Stimulated activated CD4-positive, alpha-beta T cell treated with anti-CD3 and anti-CD28 coated beads, Interleukin-2, amount 100 ng/mL, for 48 hours (primary cell): ENCODE results near the gene RXRA.

Source experiments
- DNase-seq, 2 donors: peaks; one replicate each; pipeline ENCODE4 v3.0.0-alpha.2; 2020

Gene RXRA

DNA sequence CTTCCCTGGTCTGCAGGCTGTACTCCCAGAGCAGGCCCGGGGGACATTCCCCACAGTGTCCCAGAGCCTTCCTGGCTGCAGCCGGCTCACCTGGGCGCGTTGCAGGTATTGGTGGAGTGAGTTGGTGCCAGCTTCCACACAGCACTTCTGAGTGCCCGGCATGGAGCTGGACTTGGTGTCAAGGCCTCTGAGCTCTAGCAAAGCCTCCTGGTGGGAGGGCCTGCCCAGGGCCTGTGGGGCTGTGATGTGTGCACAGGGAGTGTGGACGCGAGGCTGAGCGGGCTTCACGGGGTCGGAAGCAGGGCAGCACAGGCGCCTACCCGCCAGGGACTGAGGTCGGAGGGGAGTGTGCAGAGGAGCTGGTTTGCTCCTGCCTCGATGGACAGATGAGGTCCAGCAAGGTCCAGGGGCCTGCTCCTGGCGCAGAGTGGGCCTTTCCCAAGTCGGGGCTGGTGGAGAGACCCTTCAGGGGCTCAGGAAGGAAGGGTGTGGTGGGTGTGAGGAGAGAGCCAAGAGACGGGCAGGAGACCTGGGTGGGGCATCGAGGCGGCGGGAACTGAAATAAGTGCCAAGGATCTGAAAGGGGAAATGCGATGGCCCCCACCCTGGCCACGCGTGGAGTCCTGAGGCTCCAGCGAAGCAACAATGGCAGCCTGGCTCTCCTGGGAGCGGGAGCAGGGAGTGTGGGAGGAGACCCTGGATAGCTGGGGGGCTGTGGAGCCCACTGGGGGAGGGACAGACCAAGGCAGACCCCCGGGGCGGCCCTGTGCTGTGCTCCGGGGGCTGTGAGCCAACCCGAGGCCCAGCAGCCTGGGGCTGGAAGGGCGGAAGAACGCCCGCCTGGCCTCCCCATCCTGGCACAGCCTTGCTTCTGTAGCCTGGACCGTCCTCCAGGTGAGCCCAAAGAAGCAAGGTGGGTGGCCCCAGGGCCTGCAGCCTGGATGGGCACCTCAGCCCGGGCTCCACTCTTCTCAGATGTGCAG is 78.4 kb downstream of the RXRA start:
- DNase-seq = no peak

- DNase-seq = no peak
These were observed 79.3 kb downstream of the RXRA start for GRCh38 chr9:134405527-134405926.

DNA sequence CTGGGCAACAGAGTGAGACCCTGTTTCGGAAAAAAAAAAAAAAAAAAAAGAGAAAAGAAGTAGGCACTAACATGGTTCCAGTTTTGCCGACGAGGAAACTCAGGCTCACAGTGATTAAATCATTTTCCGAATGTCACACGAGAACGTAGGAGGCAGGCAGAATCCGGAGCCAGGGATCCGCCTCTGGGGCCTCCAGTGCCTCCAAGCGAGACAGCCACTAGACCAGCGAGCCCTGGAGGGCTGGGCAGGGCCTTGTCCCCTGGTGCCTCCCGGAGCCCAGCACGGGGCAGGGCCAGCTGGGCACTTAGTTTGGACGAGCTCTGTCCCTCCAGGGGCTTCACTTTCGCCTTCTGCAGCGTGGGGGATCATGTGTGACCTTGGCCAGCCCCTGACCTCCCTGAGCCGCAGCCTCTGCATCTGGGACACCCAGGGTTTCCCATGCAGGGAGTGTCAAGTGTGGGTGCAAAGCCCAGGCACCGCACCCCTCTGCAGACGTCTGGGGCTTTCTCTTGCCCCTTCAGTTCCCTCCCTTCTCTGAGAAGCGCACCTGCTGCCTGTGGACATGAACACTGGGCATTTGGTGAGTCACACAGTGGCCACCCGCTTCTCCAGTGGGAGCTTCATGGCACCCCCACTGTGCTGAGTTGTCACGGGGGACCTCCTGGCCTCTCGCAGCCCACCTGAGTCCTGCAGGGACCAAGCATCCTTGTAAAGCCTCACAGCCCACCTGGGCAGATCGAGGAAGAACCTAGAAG is 80.3 kb downstream of the RXRA start:
- no peak for DNase-seq

- DNase-seq = peak; percentile 68 to 69
These were observed 81.0 kb downstream of the RXRA start for GRCh38 chr9:134407121-134407779.

GRCh38 chr9:134408389-134408788 is 82.1 kb downstream of the RXRA start:
- DNase-seq = no peak

- DNase-seq = no peak
These were observed 82.9 kb downstream of the RXRA start for GRCh38 chr9:134408939-134409737.

- no peak for DNase-seq
These were observed 84.0 kb downstream of the RXRA start for GRCh38 chr9:134410071-134410834.

DNA sequence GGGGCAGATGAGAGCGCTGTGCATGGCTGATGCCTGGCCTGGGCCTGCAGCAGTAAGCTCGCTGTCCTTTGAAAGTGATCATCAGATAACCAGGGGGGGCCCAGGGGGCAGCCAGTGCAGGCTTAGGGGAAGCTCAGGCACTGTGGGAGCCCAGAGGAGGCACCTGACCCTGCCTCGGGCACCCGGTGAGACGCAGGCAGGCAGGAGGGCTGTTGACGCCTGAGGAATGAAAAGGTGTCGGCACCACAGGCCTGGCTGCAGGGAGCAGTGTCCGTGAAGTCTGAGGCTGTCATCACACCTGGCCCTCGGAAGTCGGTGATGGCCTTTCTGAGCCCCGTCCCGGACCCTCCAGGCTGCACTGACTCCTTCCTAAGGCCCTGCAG is 84.6 kb downstream of the RXRA start:
- DNase-seq = no peak

DNA sequence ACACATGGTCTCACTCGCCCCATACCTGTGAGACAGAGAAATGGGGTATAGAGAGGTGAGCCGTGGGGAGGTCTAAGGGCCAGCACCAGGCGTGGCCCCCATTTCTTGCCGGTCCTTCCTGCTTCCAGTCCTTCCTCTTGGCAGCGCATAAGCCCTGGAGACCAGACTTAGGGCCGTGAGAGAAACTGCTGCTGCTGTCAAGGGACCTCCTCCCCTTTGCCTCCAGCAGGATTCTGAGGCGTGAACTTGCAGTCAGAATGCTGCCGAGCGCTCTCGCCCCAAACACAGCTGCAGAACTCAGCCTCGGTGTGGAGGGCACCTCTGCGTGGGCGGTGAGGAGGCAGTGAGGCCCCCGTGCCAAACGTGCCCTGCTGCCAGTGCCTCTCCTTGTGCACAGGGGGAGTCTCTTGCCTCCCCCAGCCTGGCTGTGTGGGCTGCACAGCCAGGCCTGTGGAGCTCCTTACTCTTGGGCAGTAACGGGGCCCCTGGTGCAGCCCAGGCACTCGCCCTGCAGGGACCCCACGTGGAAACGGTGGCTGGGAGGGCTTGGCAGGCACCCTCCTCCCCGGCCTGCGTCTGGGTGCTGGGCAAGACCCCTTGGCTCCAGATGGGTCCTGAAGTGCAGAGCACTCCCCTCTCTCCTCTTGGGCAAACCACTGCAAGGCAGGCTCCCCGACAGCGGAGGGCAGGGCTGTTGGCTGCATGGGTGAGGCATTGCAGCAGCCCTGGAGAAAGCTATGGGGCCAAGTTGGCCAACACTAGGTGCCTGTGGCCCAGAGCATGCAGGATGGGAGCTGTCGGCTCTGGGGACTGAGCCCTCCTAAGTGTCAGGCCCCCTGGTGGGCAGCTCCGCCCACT is 85.4 kb downstream of the RXRA start:
- DNase-seq = no peak

- no peak for DNase-seq
These were observed 86.0 kb downstream of the RXRA start for GRCh38 chr9:134412298-134412711.

DNA sequence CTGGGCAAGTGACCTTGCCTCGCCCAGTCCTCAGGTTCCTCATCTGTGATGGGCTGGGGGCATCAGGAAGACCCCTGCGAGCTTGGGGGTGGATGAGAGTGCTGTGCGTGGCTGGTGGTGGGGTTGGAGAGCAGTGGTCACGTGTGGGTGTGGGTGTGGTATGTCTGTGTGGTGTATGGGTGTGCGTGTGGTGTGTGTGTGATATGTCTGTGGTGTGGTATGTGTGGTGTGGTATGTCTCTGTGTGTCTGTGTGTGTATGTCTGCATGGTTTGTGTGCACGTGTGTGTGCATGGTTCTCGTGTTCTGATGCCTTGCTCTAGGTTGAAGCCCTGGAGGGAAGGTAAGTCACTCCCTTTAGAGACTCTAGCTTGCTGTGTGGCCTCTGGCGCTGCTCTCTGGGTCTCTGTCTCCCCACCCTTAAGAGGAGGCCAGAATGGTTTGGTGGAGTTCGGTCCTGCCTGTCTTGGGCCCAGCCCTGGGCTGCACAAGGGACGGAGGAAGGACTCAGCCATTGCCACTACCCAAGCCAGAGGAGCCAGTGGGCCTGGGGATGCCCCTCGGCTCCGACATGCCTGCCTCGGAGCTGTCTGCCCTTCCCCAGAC is 87.0 kb downstream of the RXRA start:
- DNase-seq = no peak

DNA sequence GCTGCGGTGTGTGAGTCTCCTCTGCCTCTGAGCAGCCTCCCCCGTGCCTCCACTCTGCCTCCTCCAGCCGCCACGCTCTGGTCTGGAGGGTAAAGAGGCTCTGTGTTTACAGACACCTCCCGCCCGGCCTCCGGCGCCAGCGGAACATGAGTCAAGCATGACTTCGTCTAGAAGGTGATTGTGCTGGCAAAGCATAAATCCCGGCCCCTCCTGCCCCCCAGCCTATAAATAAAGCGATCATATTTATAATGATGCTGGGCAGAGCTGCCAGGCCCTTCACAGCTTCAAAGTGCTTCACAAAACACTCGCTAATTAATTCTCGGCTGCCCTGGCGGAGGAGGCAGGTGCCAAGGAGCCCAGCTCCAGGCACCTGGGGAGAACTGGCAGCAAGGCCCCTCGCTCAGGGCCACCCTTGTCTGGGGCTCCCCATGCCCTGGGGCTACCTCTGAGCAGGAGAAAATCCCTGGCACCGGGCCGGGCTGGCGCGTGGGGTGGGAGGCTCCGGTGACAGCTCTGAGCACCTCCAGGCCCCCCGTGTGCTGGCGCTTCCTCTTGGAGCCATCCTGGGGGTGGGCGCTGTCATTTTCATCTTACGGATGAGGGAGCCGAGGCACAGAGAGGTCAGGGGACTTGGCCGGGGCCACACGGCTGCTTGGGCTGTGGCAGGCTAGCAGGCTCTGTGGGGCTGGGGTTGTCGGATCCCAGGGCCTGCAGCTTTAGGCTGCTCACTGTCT is 87.8 kb downstream of the RXRA start:
- no peak for DNase-seq

GRCh38 chr9:134414900-134415425 is 88.7 kb downstream of the RXRA start:
- no peak for DNase-seq

DNA sequence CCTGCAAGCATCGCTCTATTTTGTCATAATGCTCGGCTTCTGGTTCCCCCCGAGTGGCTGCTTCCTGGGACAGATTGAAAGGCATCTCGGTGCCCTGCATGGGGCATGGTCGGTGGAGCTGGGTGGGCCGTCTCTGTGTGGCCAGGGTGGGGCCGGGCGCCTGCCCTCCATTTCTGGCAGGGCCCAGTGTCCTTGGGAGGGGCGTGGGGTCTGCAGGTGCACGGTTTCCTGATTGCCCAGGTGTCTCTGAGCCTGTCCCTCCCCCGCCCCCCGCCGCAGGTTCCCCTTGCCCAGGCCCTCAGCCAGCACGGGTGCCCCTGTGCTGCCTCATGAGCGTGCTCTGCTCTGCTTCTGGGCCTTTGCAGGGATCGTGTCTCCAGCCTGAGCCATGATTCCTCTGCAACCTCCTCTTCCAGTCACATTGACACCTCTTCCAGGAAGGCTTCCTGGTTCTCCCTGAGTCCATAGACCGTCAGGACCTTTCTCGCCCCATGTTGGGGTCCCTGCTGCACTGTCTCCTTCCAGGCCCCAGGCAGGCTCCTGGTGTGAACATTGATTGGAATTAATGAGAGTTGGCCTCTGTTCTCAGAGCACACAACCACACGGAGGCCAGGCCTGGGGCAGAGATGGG is 90.2 kb downstream of the RXRA start:
- DNase-seq = no peak

DNA sequence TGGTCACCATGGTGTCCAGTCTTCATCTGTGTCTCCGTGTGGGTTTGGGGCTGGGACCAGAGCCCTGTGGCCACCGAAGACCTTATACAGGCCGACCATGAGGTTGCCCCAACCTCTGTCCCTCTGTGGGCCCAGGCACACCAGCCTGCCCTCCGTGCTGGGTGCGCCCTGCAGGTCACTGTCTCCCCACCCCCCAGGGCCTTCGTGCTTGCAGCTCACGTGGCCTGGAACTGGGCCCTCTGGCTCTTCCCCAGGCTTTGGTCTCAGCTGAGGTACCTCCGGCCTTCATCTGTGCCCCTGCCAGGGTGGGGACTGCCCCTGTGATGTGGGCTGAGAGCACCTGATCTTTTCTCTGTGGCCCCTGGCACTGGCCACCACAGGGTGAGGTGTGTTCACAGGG is 92.1 kb downstream of the RXRA start:
- no peak for DNase-seq

DNA sequence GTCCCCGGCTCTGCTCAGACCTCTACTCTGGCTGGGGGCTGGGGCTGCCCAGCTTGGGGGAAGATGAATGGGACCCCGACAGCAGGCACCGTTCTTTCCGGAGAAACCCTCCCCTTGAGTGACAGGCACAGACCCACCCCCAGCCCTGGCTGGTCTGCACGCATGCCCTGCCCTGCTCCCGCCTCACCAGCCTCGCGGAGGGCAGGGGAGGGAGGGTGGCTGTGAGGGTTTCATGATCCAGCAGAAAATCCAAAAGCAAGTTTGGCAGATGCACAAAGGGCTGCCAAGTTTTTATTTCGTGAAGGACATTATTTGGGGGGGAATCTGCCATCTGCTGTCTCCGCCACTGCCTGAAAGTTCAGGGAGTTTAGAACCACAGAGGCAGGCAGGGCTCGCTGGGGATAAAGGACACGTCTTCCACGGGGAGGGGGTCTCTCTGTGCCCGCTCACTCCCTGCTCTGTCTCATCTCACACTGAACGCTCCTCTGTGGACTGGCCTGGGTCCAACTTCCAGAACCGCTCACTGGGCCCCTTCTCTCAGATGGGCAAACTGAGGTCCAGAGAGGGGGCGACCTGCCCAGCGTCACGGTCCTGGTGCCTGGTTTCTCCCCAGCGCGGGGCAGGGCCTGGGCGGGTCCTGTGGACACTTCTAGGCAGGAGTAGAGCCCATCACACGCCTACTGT is 92.9 kb downstream of the RXRA start:
- DNase-seq = no peak

GRCh38 chr9:134419684-134420076 is 93.4 kb downstream of the RXRA start:
- DNase-seq = no peak

GRCh38 chr9:134420281-134420845 is 94.1 kb downstream of the RXRA start:
- no peak for DNase-seq
